Lower leg skin (tissue), 4 donors: ENCODE results near the gene NISCH. TPM values are rescaled to one million over a fixed set of nuclear protein-coding genes. Genes with fewer than 3 reads are reported as not detected.
"Not testable (repeated sequence)": the region's sequence is repeated elsewhere in the genome, so short reads cannot be mapped to it uniquely, and the experiment has no call there.

Source experiments
- DNase-seq, 2 donors: peaks; one replicate each; pipeline ENCODE4 v3.0.0-alpha.2; 2019; ENCODE audit warnings: low spot score in 2 of 2
- H3K4me3 ChIP-seq: fragments of 200-600 bp; sonication (generic); 2 replicates; pipeline ENCODE4 v1.5.1; 2017; ENCODE audit warnings: mild to moderate bottlenecking, low read depth; ENCODE audit not compliant: poor library complexity, severe bottlenecking
- POLR2A ChIP-seq, 2 donors: fragments of 450-650 bp; IDR thresholded peaks; one replicate each; pipeline ENCODE4 v1.6.1; 2016 to 2017; ENCODE audit warnings: antibody characterized with exemption in 2 of 2, mild to moderate bottlenecking in 1 of 2, moderate library complexity in 1 of 2
- WGBS, 2 donors: methylation state at CpG; one replicate each; pipeline ENCODE4 v1.1.5; 2018; 5-methylcytosine and 5-hydroxymethylcytosine counted together
- intact Hi-C: fragments of 100-400 bp; cut with DNase I; formaldehyde crosslinking; loops from one replicate; pipeline ENCODE4 v1.15.0; 2023; ENCODE audit warnings: low total_unique reads
- total RNA-seq, 4 donors: library from RNA; depleted of rRNA; stranded (reverse); fragments of >200 nt; gene quantifications; one replicate each; pipeline ENCODE4 v1.1.0, GENCODE V29; 2016
- TF ChIP-seq, protein P1 (sequence below), 3 donors: fragments of 450-650 bp; IDR thresholded peaks; one replicate each; pipeline ENCODE4 v1.5.1; 2016; ENCODE audit warnings: antibody characterized with exemption in 3 of 3, mild to moderate bottlenecking in 3 of 3, moderate library complexity in 2 of 3

Gene NISCH
- total RNA-seq, 4 donors from 2014 or later = 69.9 to 133 (median 85.9) TPM

DNA sequence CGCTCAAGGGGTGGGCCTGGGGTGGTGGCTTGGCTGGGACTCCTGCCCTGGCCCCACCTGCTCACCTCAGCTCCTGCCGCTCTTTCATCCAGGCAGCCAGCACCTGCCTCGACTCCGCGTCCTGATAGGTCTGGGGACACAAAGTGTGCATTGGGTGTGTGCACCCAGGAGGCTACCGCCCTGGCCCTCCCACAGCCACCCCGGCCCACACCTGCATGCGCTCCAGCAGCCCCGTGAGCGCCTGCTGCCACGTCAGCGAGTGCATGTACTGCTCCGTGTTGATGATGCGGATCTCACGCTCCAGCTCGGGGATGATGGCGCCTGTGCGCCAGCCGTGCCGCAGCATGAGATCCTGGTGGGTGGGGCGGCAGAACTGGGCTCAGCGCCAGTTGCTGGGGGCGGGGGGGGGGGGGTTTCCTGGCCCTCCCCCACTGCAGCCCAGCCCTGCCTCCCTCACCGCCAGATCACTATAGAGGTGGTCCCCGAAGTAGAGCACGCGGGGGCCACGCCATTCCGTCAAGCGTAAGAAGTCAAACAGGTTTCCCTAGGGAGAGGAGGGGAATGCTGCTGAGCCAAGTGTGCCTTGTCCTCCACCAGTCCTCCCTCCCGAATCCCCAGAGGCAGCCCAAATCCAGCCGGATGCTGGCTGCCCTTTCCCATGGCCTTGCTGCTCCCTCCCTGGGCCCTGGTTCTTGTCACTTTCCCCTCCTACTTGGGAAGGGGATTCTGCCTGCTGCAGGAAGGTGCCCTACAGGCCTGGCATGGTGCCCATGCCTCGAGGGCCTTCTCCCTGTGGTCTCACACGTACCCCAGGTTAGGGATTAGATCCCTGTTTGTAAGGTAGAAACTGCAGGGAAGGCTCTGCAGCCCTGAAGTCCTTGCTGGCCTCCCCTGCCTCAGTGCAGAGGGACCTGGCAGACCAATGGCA, 69.6 kb downstream of the NISCH start:
- WGBS, 2 donors = 34 to 53% methylated on average over 28 to 34 of the region's 34 CpGs

DNA sequence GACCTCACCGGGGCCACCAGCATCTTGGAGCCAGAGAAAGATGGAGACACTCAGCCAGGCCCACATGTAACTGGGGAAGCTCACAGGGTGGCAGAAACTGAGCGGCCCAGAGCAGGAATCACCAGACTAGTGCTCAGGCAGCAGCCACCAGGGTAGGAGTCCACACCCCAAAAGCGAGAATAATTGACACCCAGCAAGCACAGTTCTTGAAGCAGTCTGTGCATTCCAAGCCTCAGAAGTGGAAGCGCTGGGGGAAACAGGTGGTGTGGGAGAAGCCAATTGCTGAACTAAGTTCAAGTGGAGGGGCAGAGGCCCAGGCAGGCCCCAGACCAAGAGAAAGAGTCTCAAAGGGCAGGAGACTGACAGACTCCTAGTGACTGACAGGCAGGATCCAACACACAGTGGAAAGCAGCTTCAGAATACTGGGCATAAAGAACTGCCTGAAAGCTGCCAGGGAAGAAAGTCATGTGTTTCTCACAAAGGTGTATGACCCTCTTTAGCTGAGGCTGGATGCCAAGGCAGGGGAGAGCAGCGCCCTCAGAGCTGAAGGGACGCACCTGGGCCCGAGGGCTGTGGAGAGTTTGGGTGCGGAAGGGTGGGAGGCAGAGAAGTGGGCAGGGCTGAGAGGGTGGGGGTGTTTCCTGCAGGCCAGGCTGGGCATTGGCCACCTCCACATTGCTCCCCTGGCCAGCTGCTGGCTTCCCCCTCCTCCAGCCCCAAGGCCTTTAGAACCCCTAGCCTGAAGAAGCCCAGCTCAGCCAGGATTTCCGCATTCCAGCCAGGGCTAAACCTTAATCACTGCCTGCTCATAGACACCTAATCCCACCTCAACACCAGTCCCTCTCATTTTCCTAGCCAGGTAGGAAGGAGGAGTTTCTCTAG, 70.5 kb downstream of the NISCH start:
- no peak overlapping the region for H3K4me3 ChIP-seq
- intact Hi-C loops = no loop called here
- peak in 1 of 2 donors; percentile 83 for DNase-seq
- TF ChIP-seq POLR2A (IDR thresholded peaks at IDR 0.05) = no peak
- TF ChIP-seq, protein P1, sequence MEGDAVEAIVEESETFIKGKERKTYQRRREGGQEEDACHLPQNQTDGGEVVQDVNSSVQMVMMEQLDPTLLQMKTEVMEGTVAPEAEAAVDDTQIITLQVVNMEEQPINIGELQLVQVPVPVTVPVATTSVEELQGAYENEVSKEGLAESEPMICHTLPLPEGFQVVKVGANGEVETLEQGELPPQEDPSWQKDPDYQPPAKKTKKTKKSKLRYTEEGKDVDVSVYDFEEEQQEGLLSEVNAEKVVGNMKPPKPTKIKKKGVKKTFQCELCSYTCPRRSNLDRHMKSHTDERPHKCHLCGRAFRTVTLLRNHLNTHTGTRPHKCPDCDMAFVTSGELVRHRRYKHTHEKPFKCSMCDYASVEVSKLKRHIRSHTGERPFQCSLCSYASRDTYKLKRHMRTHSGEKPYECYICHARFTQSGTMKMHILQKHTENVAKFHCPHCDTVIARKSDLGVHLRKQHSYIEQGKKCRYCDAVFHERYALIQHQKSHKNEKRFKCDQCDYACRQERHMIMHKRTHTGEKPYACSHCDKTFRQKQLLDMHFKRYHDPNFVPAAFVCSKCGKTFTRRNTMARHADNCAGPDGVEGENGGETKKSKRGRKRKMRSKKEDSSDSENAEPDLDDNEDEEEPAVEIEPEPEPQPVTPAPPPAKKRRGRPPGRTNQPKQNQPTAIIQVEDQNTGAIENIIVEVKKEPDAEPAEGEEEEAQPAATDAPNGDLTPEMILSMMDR (IDR thresholded peaks at IDR 0.05) = no peak
- WGBS, 2 donors = 68 to 73% methylated on average over 8 to 9 of the region's 9 CpGs

More for the DNA sequence above, 69.6 kb downstream of the NISCH start:
- H3K4me3 ChIP-seq = no peak overlapping the region
- peak in 1 of 2 donors; percentile 88 for DNase-seq
- intact Hi-C loops = no loop called here
- no peak for TF ChIP-seq POLR2A (IDR thresholded peaks at IDR 0.05)
- TF ChIP-seq, protein P1 (IDR thresholded peaks at IDR 0.05) = no peak

DNA sequence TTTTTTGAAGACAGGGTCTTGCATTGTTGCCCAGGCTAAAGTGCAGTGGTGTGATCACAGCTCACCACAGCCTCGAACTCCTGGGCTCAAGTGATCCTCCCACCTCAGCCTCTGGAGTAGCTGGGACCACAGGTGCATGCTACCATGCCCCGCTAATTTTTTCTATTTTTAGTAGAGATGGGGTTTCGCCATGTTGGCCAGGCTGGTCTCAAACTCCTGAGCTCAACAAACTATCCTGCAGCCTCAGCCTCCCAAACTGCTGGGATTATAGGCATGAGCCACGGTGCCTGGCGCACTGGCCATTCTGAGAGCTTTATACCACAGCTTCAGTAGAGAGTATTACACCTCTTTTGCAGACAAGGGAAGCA, 71.3 kb downstream of the NISCH start:
- peak in 1 of 2 donors; percentile 74 for DNase-seq
- H3K4me3 ChIP-seq, intact Hi-C loops: not testable (repeated sequence)
- WGBS, 2 donors = 90 to 97% methylated on average over 5 of the region's 5 CpGs

DNA sequence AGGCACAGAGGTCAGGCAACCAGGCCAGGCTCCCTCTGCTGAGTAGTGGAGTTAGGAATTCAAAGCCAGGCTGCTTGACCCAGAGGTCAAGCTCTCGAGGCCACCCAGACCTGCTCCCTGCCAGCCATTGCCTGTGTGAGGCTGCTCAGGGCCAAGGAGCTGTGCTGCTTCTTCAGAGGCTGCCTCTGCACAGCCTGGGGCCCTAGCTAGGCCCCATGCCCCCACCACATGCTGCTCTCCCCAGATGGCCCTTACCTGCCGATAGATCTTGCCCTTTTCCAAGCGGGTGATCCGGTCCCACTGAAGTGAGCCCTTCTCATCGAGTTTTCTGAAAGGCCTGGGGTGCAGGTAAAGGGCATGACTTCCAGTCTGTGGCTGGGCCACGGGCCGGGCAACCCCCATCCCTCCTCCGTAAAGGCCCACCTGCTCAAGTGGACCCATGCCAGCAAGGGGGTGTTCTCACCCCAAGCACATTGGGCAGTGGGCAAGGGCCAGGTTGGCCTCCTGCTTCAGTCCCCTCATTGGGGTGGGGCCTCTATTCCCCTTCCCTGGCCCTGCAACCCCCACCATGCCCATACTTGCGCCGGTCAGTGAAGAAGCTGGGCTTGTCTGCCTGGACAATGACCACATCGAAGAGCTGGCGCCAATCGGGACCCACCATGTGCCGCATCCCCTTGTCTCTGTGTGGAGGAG, 71.8 kb downstream of the NISCH start:
- TF ChIP-seq POLR2A (IDR thresholded peaks at IDR 0.05) = no peak
- TF ChIP-seq, protein P1 (IDR thresholded peaks at IDR 0.05) = no peak
- WGBS, 2 donors = 93 to 95% methylated on average over 12 to 14 of the region's 14 CpGs
- H3K4me3 ChIP-seq = no peak overlapping the region
- intact Hi-C loops = no loop called here
- DNase-seq = peak in 1 of 2 donors; percentile 83

DNA sequence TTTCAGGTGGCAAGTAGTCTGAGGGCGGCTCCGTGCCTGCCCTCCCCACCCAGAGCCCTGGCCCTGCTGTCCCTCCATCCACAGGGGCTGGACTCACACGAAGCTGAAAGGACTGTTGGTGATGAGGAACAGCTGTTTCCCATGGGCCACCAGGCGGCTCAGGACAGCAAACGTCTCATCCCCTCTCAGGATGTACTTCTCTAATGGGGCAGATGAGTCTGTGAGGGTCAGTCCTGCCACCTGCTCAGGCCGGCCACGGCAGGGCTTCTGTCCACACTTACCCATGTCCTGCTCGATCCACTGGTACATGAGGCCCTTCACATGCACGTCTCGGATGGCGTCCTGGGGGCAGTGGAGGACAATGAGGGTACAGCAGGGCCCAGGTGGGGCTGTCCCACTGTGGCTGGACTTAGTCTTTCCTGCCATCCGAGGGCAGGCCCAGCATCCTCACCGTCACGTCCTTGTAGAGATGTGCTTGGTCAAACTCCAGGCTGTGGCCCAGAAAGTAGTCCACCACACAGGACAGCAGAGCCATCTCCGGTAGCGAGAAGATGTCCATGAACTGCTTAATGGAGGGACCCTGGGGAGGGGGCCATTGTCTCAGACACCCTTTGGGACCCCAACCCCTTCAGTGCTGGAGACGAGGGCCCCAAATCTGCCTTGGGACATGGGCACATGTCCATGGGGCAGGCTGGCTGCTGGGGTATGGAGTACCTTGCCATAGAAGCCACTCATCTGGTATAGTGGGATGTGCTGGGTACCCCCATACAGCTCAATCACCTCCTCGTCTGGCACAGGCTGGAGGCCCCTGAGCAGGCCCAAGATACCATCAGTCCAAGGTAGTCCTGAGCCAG, 72.6 kb downstream of the NISCH start:
- intact Hi-C loops = no loop called here
- no peak overlapping the region for H3K4me3 ChIP-seq
- TF ChIP-seq POLR2A (IDR thresholded peaks at IDR 0.05) = no peak
- TF ChIP-seq, protein P1 (IDR thresholded peaks at IDR 0.05) = no peak
- peak in 1 of 2 donors; percentile 74 for DNase-seq
- WGBS, 2 donors = 88 to 91% methylated on average over 15 to 18 of the region's 18 CpGs
